BJ (cell line): ENCODE measurements around the gene CXorf51B. TPM values are rescaled to one million over a fixed set of nuclear protein-coding genes. Genes with fewer than 3 reads are reported as not detected.
"Not testable (repeated sequence)": the region's sequence is repeated elsewhere in the genome, so short reads cannot be mapped to it uniquely, and the experiment has no call there.

Source experiments
- CTCF ChIA-PET: fragments of 350-600 bp; formaldehyde crosslinking; extraction: SDS; loops from one replicate; lab custom pipeline; 2021; ENCODE audit warnings: antibody characterized with exemption, inconsistent platforms; lab: Yijun Ruan, JAX
- POLR2A ChIA-PET: fragments of 300-600 bp; sonication (Branson Sonifier 250); formaldehyde crosslinking; extraction: SDS; loops from one replicate; lab custom pipeline; 2021; ENCODE audit warnings: antibody characterized with exemption; lab: Charles Lee
- DNase-seq: peaks from one replicate; pipeline ENCODE4 v3.0.0-alpha.2; 2011; ENCODE audit warnings: low read depth
- H3K27me3 ChIP-seq: 2 replicates; pipeline ENCODE4 v1.6.0; 2011; ENCODE audit warnings: low read length; ENCODE audit not compliant: control insufficient read depth, insufficient read depth
- H3K36me3 ChIP-seq: 2 replicates; pipeline ENCODE4 v1.5.1; 2011; ENCODE audit warnings: low read length; ENCODE audit not compliant: control insufficient read depth, insufficient read depth
- H3K4me3 ChIP-seq: 2 replicates; pipeline ENCODE4 v1.5.1; 2011; ENCODE audit warnings: low read depth, mild to moderate bottlenecking, control low read depth, low read length
- CTCF ChIP-seq: IDR thresholded peaks from 2 replicates; pipeline ENCODE4 v1.5.1; 2011; ENCODE audit warnings: low read depth, mild to moderate bottlenecking, control low read depth, inconsistent platforms, low read length, moderate library complexity; ENCODE audit not compliant: insufficient read depth
- polyA minus RNA-seq: library from RNA; depleted of rRNA, polyadenylated mRNA; stranded (reverse); fragments of >200 nt; gene quantifications from 2 replicates; pipeline ENCODE4 v1.2.3, GENCODE V29; 2011; rRNA and poly(A)+ RNA removed
- polyA plus RNA-seq: library from polyadenylated mRNA; depleted of rRNA; stranded (reverse); fragments of >200 nt; gene quantifications from 2 replicates; pipeline ENCODE4 v1.2.3, GENCODE V29; 2011; rRNA removed

The CXorf51B gene
- polyA plus RNA-seq (not detected in 2 replicates), polyA minus RNA-seq (not detected in 2 replicates)

DNA sequence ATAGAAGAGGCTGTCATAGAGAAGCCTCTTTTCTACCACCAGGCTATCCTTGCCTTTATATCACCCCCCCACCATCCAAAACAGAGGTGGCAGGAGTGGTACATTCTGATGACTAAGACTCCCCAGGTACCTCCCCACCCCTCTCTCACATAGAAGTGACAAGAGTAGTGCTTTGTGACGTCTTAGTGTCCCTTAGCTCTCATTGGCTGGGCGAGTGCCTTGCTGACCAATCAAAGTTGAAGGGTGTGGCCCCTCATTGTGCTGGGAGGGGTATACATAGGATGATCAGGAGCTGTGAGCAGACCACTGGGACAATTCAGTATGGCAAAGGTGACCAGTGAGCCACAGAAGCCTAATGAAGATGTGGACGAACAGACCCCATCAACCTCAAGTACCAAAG is at the start of gene CXorf51B:
Gene CXorf51B, plus strand, starts transcription at position 301 of the 400 bp plus-strand sequence. Its CDS starts 21 bp downstream, at position 322.
- H3K36me3 ChIP-seq, CTCF ChIA-PET, H3K4me3 ChIP-seq, DNase-seq, H3K27me3 ChIP-seq, POLR2A ChIA-PET: not testable (repeated sequence)

DNA sequence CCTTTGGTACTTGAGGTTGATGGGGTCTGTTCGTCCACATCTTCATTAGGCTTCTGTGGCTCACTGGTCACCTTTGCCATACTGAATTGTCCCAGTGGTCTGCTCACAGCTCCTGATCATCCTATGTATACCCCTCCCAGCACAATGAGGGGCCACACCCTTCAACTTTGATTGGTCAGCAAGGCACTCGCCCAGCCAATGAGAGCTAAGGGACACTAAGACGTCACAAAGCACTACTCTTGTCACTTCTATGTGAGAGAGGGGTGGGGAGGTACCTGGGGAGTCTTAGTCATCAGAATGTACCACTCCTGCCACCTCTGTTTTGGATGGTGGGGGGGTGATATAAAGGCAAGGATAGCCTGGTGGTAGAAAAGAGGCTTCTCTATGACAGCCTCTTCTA is 5.1 kb downstream of the CXorf51B start, which contains the start of gene CXorf51A:
Gene CXorf51A, minus strand, starts transcription at position 101 of the 400 bp plus-strand sequence. Its CDS starts 21 bp downstream, at position 80.
- CTCF ChIA-PET, POLR2A ChIA-PET, DNase-seq, H3K4me3 ChIP-seq, H3K36me3 ChIP-seq, H3K27me3 ChIP-seq: not testable (repeated sequence)

GRCh38 chrX:146831994-146832393 is 22.4 kb downstream of the CXorf51B start:
- no peak for TF ChIP-seq CTCF
- ChIA-PET CTCF (no interaction called here), POLR2A (no interaction called here)
- DNase-seq: no peak
- Histone ChIP-seq H3K4me3 (no peak overlapping the region), H3K27me3 (no peaks in the 10 kb centered on the region), H3K36me3 (no peaks in the 10 kb centered on the region)

- Histone ChIP-seq H3K4me3 (no peak overlapping the region), H3K36me3 (no peaks in the 10 kb centered on the region), H3K27me3 (no peaks in the 10 kb centered on the region)
- ChIA-PET POLR2A (no interaction called here), CTCF (no interaction called here)
- TF ChIP-seq CTCF: no peak
- DNase-seq: no peak
Observed at GRCh38 chrX:146854281-146854680, 44.7 kb downstream of the CXorf51B start.

Other genes starting within 250 kb of the CXorf51B start
- gene CXorf51A, start 5.0 kb downstream of the CXorf51B start, polyA plus RNA-seq: not detected in 2 replicates